HFF-Myc (cell line): ENCODE results near the gene IL1RL1.

Source experiments
- DNase-seq: peaks from one replicate; pipeline ENCODE4 v3.0.0-alpha.2; 2011; ENCODE audit warnings: low read depth; ENCODE audit errors: extremely low read depth
- H3K4me3 ChIP-seq: replicated peaks from 2 replicates; pipeline ENCODE4 v1.5.1; 2011; ENCODE audit warnings: low read depth, mild to moderate bottlenecking, control low read depth, low read length
- CTCF ChIP-seq: IDR thresholded peaks from 2 replicates; pipeline ENCODE4 v1.5.1; 2012; ENCODE audit warnings: mild to moderate bottlenecking, low read depth, low read length, control low read depth; ENCODE audit errors: missing control alignments

Gene IL1RL1

DNA sequence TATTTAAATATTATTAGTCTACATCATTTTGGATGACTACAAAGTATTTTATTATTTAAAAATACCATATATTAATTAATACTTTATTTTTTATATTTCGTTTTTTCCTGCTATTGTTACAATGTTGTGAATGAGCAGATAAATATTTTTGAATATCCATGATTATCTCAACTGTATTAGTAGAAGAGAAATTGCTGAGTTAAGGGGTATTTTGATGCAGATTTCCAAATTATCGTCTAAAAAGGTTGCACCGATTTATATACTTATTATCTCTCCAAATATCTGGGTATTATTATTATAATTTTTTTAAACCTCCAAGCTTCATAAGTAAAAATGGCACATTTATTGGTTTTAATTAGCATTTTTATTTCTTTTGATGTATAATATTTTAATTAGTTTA, 8.9 kb upstream of the IL1RL1 start:
- no peak for TF ChIP-seq CTCF
- H3K4me3 ChIP-seq: no peak overlapping the region
- DNase-seq: no peak

DNA sequence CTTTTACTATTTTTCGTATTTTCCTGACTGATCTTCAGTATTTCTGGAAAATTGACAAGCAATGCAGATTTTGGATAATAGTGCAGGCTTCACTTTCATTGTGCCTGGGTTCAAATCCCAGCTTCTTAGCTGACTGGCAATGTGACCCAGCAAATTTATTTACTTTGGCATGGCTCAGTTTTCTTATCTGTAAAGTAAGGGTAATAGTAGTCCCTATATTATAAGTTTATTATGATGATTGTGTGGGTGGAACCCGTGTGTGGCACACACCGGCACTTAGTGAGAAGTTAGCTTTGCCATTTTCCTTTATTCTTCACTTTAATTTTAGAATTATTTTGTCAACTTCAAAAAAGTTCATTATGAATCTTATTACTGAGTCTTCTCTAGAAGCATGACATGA, 7.8 kb upstream of the IL1RL1 start:
- no peak for DNase-seq
- H3K4me3 ChIP-seq: no peak overlapping the region

GRCh38 chr2:102304268-102304667, 7.1 kb upstream of the IL1RL1 start:
- no peak for DNase-seq
- no peak for TF ChIP-seq CTCF
- H3K4me3 ChIP-seq: no peak overlapping the region

More for the DNA sequence above, 7.8 kb upstream of the IL1RL1 start:
- no peak for TF ChIP-seq CTCF

- no peak for TF ChIP-seq CTCF
- no peak for DNase-seq
- H3K4me3 ChIP-seq: no peak overlapping the region
These were observed 6.4 kb upstream of the IL1RL1 start for GRCh38 chr2:102304711-102305611.

GRCh38 chr2:102306125-102306524, 5.2 kb upstream of the IL1RL1 start:
- no peak for TF ChIP-seq CTCF
- no peak overlapping the region for H3K4me3 ChIP-seq
- DNase-seq: no peak

GRCh38 chr2:102313025-102313424, 1.7 kb downstream of the IL1RL1 start:
- DNase-seq: no peak
- TF ChIP-seq CTCF: no peak
- H3K4me3 ChIP-seq: no peak overlapping the region
